Progenitor cell of endocrine pancreas (in vitro differentiated cells): ENCODE measurements around the gene ZNF844. TPM values are rescaled to one million over a fixed set of nuclear protein-coding genes. Genes with fewer than 3 reads are reported as not detected.
A peak's percentile ranks its signal among the peaks of the same experiment; 100 is the strongest.
"Not testable (repeated sequence)": the region's sequence is repeated elsewhere in the genome, so short reads cannot be mapped to it uniquely, and the experiment has no call there.

Experiments used
- DNase-seq: peaks from one replicate; pipeline ENCODE4 v3.0.0; 2021; ENCODE audit warnings: low spot score; ENCODE audit not compliant: unreplicated experiment
- H3K27ac Mint-ChIP-seq: 2 replicates; pipeline ENCODE4 v1.8.0; 2021; ENCODE audit warnings: mild to moderate bottlenecking, moderate library complexity, mixed read lengths
- H3K27me3 Mint-ChIP-seq: 2 replicates; pipeline ENCODE4 v1.8.0; 2021; ENCODE audit warnings: mixed read lengths
- H3K36me3 Mint-ChIP-seq: 2 replicates; pipeline ENCODE4 v1.8.0; 2022; ENCODE audit warnings: mixed read lengths; ENCODE audit not compliant: insufficient read depth
- H3K4me1 Mint-ChIP-seq: 2 replicates; pipeline ENCODE4 v1.8.0; 2021; ENCODE audit warnings: low read depth, mixed read lengths
- H3K4me3 Mint-ChIP-seq: 2 replicates; pipeline ENCODE4 v1.8.0; 2021; ENCODE audit warnings: low read depth, mild to moderate bottlenecking, moderate library complexity, mixed read lengths
- H3K9me3 Mint-ChIP-seq: 2 replicates; pipeline ENCODE4 v1.8.0; 2021; ENCODE audit warnings: low read depth, mixed read lengths
- CTCF ChIP-seq: fragments of 200-600 bp; sonication (generic); IDR thresholded peaks from one replicate; pipeline ENCODE4 v1.5.0; 2021; ENCODE audit warnings: antibody characterized with exemption, mild to moderate bottlenecking; ENCODE audit not compliant: unreplicated experiment
- total RNA-seq: library from RNA; stranded (reverse); gene quantifications from 2 replicates; pipeline ENCODE4 v1.2.1, GENCODE V29; 2021

The ZNF844 gene
- total RNA-seq, 1 donor from 2014 or later, result 13.4 TPM

GRCh38 chr19:12052497-12053169, 11.9 kb upstream of the ZNF844 start, which contains the start of gene ZNF878:
Gene ZNF878, minus strand, starts transcription at chr19:12052961. Its CDS starts 160 bp downstream, at chr19:12052801.
- peaks cover 7% of the 10 kb centered on the region for H3K4me1 Mint-ChIP-seq
- DNase-seq, result peak; percentile 90
- H3K27me3 Mint-ChIP-seq, result peaks cover 12% of the 10 kb centered on the region
- H3K9me3 Mint-ChIP-seq, result peaks cover 6% of the 10 kb centered on the region
- H3K27ac Mint-ChIP-seq, result peak within 1 kb of the TSS; percentile 97
- TF ChIP-seq CTCF, result peak; percentile 46
- peak within 1 kb of the TSS; percentile 88 for H3K4me3 Mint-ChIP-seq
- peaks cover 13% of the 10 kb centered on the region for H3K36me3 Mint-ChIP-seq

- DNase-seq, result no peak
- no peaks in the 10 kb centered on the region for H3K9me3 Mint-ChIP-seq
- no peak overlapping the region for H3K27ac Mint-ChIP-seq
- no peak overlapping the region for H3K4me3 Mint-ChIP-seq
- peaks cover 12% of the 10 kb centered on the region for H3K27me3 Mint-ChIP-seq
- H3K36me3 Mint-ChIP-seq, result peaks cover 3% of the 10 kb centered on the region
- TF ChIP-seq CTCF, result no peak
- peaks cover 7% of the 10 kb centered on the region for H3K4me1 Mint-ChIP-seq
Measured at GRCh38 chr19:12055784-12056183, 8.7 kb upstream of the ZNF844 start.

- no peak for TF ChIP-seq CTCF
- Mint-ChIP-seq H3K36me3 (peaks cover 74% of the 10 kb centered on the region), H3K4me1 (no peaks in the 10 kb centered on the region), H3K27me3 (no peaks in the 10 kb centered on the region), H3K4me3 (no peak overlapping the region), H3K27ac (peak overlapping the region; percentile 8), H3K9me3 (peaks cover 44% of the 10 kb centered on the region)
- DNase-seq, result no peak
Measured at GRCh38 chr19:12075538-12076139, 11.1 kb downstream of the ZNF844 start.

GRCh38 chr19:12076331-12076730, 11.8 kb downstream of the ZNF844 start:
- H3K27ac Mint-ChIP-seq, result peak overlapping the region; percentile 73
- H3K9me3 Mint-ChIP-seq, result peaks cover 43% of the 10 kb centered on the region
- not testable (repeated sequence) for H3K4me1 Mint-ChIP-seq, H3K4me3 Mint-ChIP-seq, DNase-seq, H3K27me3 Mint-ChIP-seq
- peaks cover 74% of the 10 kb centered on the region for H3K36me3 Mint-ChIP-seq

GRCh38 chr19:12077375-12077774, 12.8 kb downstream of the ZNF844 start:
- H3K9me3 Mint-ChIP-seq, result peaks cover 45% of the 10 kb centered on the region
- H3K4me1 Mint-ChIP-seq, result no peaks in the 10 kb centered on the region
- no peaks in the 10 kb centered on the region for H3K27me3 Mint-ChIP-seq
- peak overlapping the region; percentile 80 for H3K27ac Mint-ChIP-seq
- no peak for DNase-seq
- H3K36me3 Mint-ChIP-seq, result peaks cover 75% of the 10 kb centered on the region
- no peak overlapping the region for H3K4me3 Mint-ChIP-seq
- no peak for TF ChIP-seq CTCF

- not testable (repeated sequence) for DNase-seq, H3K27me3 Mint-ChIP-seq, H3K4me3 Mint-ChIP-seq, H3K4me1 Mint-ChIP-seq, H3K27ac Mint-ChIP-seq
- peaks cover 41% of the 10 kb centered on the region for H3K36me3 Mint-ChIP-seq
- peaks cover 29% of the 10 kb centered on the region for H3K9me3 Mint-ChIP-seq
Measured at GRCh38 chr19:12083336-12083735, 18.8 kb downstream of the ZNF844 start.
